Right cardiac atrium (tissue), 5 donors: ENCODE data around the gene SCAND1. TPM values are rescaled to one million over a fixed set of nuclear protein-coding genes. Genes with fewer than 3 reads are reported as not detected.
"Not testable (repeated sequence)": the region's sequence is repeated elsewhere in the genome, so short reads cannot be mapped to it uniquely, and the experiment has no call there.

Source experiments
- ATAC-seq, 2 donors: fragments of 200-7000 bp; cut with Tn5 transposase; one replicate each; pipeline versions ENCODE4 v1.8.0 to v1.9.1; 2020; ENCODE audit warnings: moderate library complexity in 2 of 2, mild to moderate bottlenecking in 1 of 2
- DNase-seq, 3 donors: peaks; one replicate each; pipeline ENCODE4 v3.0.0-alpha.2; 2020
- H3K27ac ChIP-seq: one replicate; pipeline ENCODE4 v1.5.1; 2013; ENCODE audit warnings: mild to moderate bottlenecking, low read length, control low read depth, moderate library complexity
- H3K27me3 ChIP-seq: one replicate; pipeline ENCODE4 v1.6.1; 2013; ENCODE audit not compliant: control insufficient read depth, insufficient read depth
- H3K4me1 ChIP-seq: one replicate; pipeline ENCODE4 v1.6.1; 2013; ENCODE audit warnings: low read length; ENCODE audit not compliant: control insufficient read depth, insufficient read depth
- H3K4me3 ChIP-seq: one replicate; pipeline ENCODE4 v1.5.1; 2013; ENCODE audit warnings: low read length, control low read depth
- H3K9me3 ChIP-seq: one replicate; pipeline ENCODE4 v1.6.1; 2013; ENCODE audit warnings: low read length; ENCODE audit not compliant: control insufficient read depth
- WGBS: extraction: QIAGEN DNeasy Blood & Tissue Kit; methylation state at CpG from one replicate; pipeline ENCODE4 v1.1.7; 2013; 5-methylcytosine and 5-hydroxymethylcytosine counted together
- intact Hi-C, 4 donors: fragments of 100-400 bp; cut with DNase I; formaldehyde crosslinking; loops; one replicate each; pipeline versions ENCODE4 v1.11.0 to v1.14.0; 2022 to 2023
- long read RNA-seq, 4 donors: library from polyadenylated mRNA; unstranded; transcript quantifications; one replicate each; pipeline ENCODE4 v2.0.0, GENCODE V29; 2020 to 2021
- polyA plus RNA-seq: library from polyadenylated mRNA; stranded (reverse); fragments of 200-250 nt; gene quantifications from one replicate; pipeline ENCODE4 v1.2.3, GENCODE V29; 2013
- total RNA-seq, 4 donors: library from RNA; stranded (reverse); fragmentation: NEBNext Ultra II Directional; extraction: Animal tissue kit (Norgen Biotek cat#: 25700); gene quantifications; one replicate each; pipeline ENCODE4 v1.2.1, GENCODE V29; 2021
- donor health status: healthy with polysubstance abuse.
- donor health status: DM: no; HTN: yes; CAD: no.
- donor health status: DM: no; HTN: no; CAD: no.
- donor health status: DM: no; HTN: yes; CAD: no; lungs with severe emphysema.
- donor health status: DM: yes; HTN: yes; CAD: no.

SCAND1 gene
- 10 to 100 TPM; 42.0 to 58.8 (median 44.4) TPM for total RNA-seq
- polyA plus RNA-seq, result 102 TPM
- long read RNA-seq, donor 1, transcript SCAND1-201 (2 exons, 902 nt), result major isoform, 25 of 55 reads
- long read RNA-seq, donor 1, partial matches to known transcripts, result 0 of 55 reads
- long read RNA-seq, donor 1, other reads (novel, unspliced or antisense), result 30 of 55 reads
- long read RNA-seq, donor 2, transcript SCAND1-201 (2 exons, 902 nt), result major isoform, 28 of 47 reads
- long read RNA-seq, donor 2, partial matches to known transcripts, result 0 of 47 reads
- long read RNA-seq, donor 2, other reads (novel, unspliced or antisense), result 19 of 47 reads
- long read RNA-seq, donor 3, transcript SCAND1-201 (2 exons, 902 nt), result major isoform, 25 of 51 reads
- long read RNA-seq, donor 3, partial matches to known transcripts, result 0 of 51 reads
- long read RNA-seq, donor 3, other reads (novel, unspliced or antisense), result 26 of 51 reads
- long read RNA-seq, donor 4, transcript SCAND1-201 (2 exons, 902 nt), result major isoform, 13 of 28 reads
- long read RNA-seq, donor 4, partial matches to known transcripts, result 0 of 28 reads
- long read RNA-seq, donor 4, other reads (novel, unspliced or antisense), result 15 of 28 reads

DNA sequence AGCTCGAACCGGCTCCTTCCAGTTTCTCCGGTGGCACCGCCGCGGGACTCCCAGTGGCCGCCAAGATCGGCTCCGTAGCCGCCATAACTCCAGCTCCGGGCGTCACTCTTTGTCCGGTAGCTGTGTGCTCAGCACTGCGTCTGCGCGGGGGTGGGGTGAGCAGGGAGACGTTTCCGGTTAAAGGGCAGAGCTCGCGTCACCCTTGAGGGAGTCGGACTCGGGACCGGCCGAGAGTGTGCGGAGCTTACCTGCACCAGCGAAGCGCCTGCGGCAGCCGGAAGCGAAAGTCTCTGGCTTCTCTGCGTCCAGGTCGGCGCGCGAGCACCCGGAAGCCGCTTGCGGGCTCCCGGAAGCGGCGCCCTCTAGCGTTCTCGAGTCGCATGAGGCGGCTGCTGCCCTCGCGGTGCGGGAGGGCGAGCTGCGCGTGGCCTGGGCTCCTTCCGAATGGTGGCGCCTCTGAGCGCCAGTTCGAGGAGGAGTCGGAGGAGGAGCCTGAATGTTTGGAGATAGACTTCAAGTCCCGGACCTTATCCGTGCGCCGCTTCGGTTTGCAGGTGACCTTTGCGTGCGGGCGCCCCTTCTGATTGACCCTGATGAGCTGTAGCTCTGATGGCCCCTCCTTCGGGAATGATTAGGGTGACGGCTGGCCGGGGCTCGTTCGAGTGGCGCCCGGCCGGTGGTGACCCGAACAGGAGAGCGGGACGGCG is at the start of gene SCAND1:
TSS of gene SCAND1 (minus strand) at position 303 of the 707 bp plus-strand sequence. CDS start at position 85, 218 bp downstream.
- Histone ChIP-seq H3K27me3 (no peaks in the 10 kb centered on the region), H3K4me1 (peaks cover 2% of the 10 kb centered on the region), H3K9me3 (no peaks in the 10 kb centered on the region), H3K27ac (peak within 1 kb of the TSS; percentile 93), H3K4me3 (peak within 1 kb of the TSS; percentile 82)
- intact Hi-C loops, result no loop called here
- WGBS, result under 1% methylated on average over 76 of the region's 76 CpGs
- DNase-seq (peak; percentile 94 to 98 (median 98)), ATAC-seq (peak; percentile 94 to 96)

DNA sequence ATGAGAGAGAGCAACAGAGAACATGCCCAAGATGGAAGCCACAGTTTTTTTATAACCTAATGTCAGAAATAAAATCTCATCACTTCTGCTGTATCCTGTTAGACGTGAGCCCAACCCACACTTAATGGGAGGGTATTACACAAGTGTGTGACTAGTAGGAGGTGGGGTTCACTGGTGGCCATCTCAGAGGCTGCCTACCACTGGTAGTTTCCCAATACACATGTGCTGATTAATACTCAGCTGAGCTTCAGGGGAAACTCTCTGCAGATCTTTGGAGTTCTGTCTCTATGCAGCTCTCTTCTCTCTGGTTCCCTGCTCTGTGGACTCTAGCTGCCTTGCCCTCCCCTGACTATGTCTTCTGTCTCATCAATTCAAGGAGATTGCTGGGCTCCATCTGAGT is 49.7 kb upstream of the SCAND1 start:
- Histone ChIP-seq H3K4me1 (no peaks in the 10 kb centered on the region), H3K9me3 (no peaks in the 10 kb centered on the region), H3K27ac (no peak overlapping the region), H3K4me3 (no peak overlapping the region), H3K27me3 (no peaks in the 10 kb centered on the region)
- no peak for ATAC-seq
- WGBS, result 75% methylated on average over 1 of the region's 1 CpG
- no peak for DNase-seq
- intact Hi-C loops, result no loop called here

- ATAC-seq (no peak), DNase-seq (no peak)
- no peaks in the 10 kb centered on the region for H3K9me3 ChIP-seq
- no peaks in the 10 kb centered on the region for H3K4me1 ChIP-seq
- no peaks in the 10 kb centered on the region for H3K27me3 ChIP-seq
- intact Hi-C loops, result no loop called here
- no peak overlapping the region for H3K27ac ChIP-seq
- no peak overlapping the region for H3K4me3 ChIP-seq
Measured at GRCh38 chr20:36002855-36003254, 48.6 kb upstream of the SCAND1 start.

- intact Hi-C loops, H3K27me3 ChIP-seq, H3K27ac ChIP-seq, DNase-seq, H3K4me3 ChIP-seq, H3K9me3 ChIP-seq, ATAC-seq, H3K4me1 ChIP-seq: not testable (repeated sequence)
- over 99% methylated on average over 23 of the region's 34 CpGs for WGBS
Measured at GRCh38 chr20:36001331-36001730, 47.0 kb upstream of the SCAND1 start.

DNA sequence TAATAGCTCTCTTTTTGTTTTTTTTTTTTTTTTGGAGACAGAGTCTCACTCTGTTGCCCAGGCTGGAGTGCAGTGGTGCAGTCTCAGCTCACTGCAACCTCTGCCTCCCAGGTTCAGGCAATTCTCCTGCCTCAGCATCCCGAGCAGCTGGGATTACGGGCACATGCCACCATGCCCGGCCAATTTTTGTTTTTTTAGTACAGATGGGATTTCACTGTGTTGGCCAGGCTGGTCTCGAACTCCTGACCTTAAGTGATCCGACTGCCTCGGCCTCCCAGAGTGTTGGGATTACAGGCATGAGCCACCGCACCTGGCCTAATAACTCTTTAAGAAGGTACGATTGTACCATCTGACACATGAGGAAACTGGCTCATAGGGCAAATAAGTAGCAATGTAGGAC is 42.2 kb upstream of the SCAND1 start:
- not testable (repeated sequence) for H3K9me3 ChIP-seq, ATAC-seq, H3K4me3 ChIP-seq, H3K27ac ChIP-seq, H3K27me3 ChIP-seq, DNase-seq, H3K4me1 ChIP-seq
- whole genome bisulfite sequencing, result 95% methylated on average over 8 of the region's 8 CpGs
- intact Hi-C loops, result loop anchor here in 1 of 4 donors (5.0 kb wide), 1 partner anchor 141 kb away; no protein-coding TSS in a partner anchor

GRCh38 chr20:35994994-35995453 is 40.7 kb upstream of the SCAND1 start:
- H3K27ac ChIP-seq, result no peak overlapping the region
- H3K4me1 ChIP-seq, result no peaks in the 10 kb centered on the region
- H3K4me3 ChIP-seq, result no peak overlapping the region
- H3K27me3 ChIP-seq, result no peaks in the 10 kb centered on the region
- DNase-seq (peak; percentile 83 to 94 (median 92)), ATAC-seq (peak; percentile 95 to 96)
- no peaks in the 10 kb centered on the region for H3K9me3 ChIP-seq
- 5% methylated on average over 6 of the region's 6 CpGs for WGBS
- intact Hi-C loops, result loop anchor here in 3 of 4 donors (2.0 to 5.0 kb wide), 3 partner anchors 142 to 202 kb away; no protein-coding TSS in a partner anchor

- WGBS, result 3% methylated on average over 6 of the region's 6 CpGs
- no peaks in the 10 kb centered on the region for H3K4me1 ChIP-seq
- ATAC-seq (peak; percentile 74 to 78), DNase-seq (no peak)
- H3K9me3 ChIP-seq, result no peaks in the 10 kb centered on the region
- H3K4me3 ChIP-seq, result no peak overlapping the region
- H3K27ac ChIP-seq, result no peak overlapping the region
- intact Hi-C loops, result loop anchor here in 3 of 4 donors (1.0 to 5.0 kb wide), 3 partner anchors 144 to 204 kb away; no protein-coding TSS in a partner anchor
- no peaks in the 10 kb centered on the region for H3K27me3 ChIP-seq
Measured at GRCh38 chr20:35992713-35993335, 38.5 kb upstream of the SCAND1 start.

GRCh38 chr20:35991142-35991771 is 37.0 kb upstream of the SCAND1 start:
- Histone ChIP-seq H3K27ac (no peak overlapping the region), H3K9me3 (no peaks in the 10 kb centered on the region), H3K4me3 (no peak overlapping the region), H3K4me1 (no peaks in the 10 kb centered on the region), H3K27me3 (no peaks in the 10 kb centered on the region)
- 26% methylated on average over 3 of the region's 3 CpGs for WGBS
- ATAC-seq, result no peak
- no peak for DNase-seq
- intact Hi-C loops, result loop anchor here in 2 of 4 donors (5.0 kb wide), 2 partner anchors 146 to 206 kb away; no protein-coding TSS in a partner anchor

GRCh38 chr20:35988910-35989463 is 34.7 kb upstream of the SCAND1 start:
- Histone ChIP-seq H3K27me3 (no peaks in the 10 kb centered on the region), H3K4me1 (no peaks in the 10 kb centered on the region), H3K27ac (no peak overlapping the region), H3K4me3 (no peak overlapping the region), H3K9me3 (no peaks in the 10 kb centered on the region)
- WGBS, result 83% methylated on average over 2 of the region's 2 CpGs
- intact Hi-C loops, result no loop called here
- no peak for DNase-seq
- no peak for ATAC-seq

GRCh38 chr20:35985806-35986205 is 31.5 kb upstream of the SCAND1 start:
- 81% methylated on average over 2 of the region's 2 CpGs for WGBS
- ATAC-seq (no peak), DNase-seq (no peak)
- Histone ChIP-seq H3K4me3 (no peak overlapping the region), H3K4me1 (no peaks in the 10 kb centered on the region), H3K27me3 (no peaks in the 10 kb centered on the region), H3K9me3 (no peaks in the 10 kb centered on the region), H3K27ac (no peak overlapping the region)
- intact Hi-C loops, result no loop called here
